ENCODE measurements around the gene EPHA10.
"Not testable (repeated sequence)": the region's sequence is repeated elsewhere in the genome, so short reads cannot be mapped to it uniquely, and the experiment has no call there.

GRCh38 chr1:37738619-37739018, 26.3 kb downstream of the EPHA10 start:
- not testable (repeated sequence) for TF ChIP-seq POLR2A, CTCF (IDR thresholded peaks at IDR 0.05)
